Fibroblast of lung (primary cell): ENCODE results near the gene UAP1L1.

Source experiments
- EZH2 ChIP-seq: IDR thresholded peaks from 2 replicates; pipeline ENCODE4 v1.5.1; 2012; ENCODE audit warnings: low read length, control low read depth, mild to moderate bottlenecking; ENCODE audit errors: missing control alignments
- TF ChIP-seq, protein P1 (sequence below), 2 donors: IDR thresholded peaks in 1 of 2; conservative IDR thresholded peaks in 1 of 2; 1 replicate in 1 of 2; 2 replicates in 1 of 2; pipeline ENCODE4 v1.5.1; 2011 to 2012; ENCODE audit warnings: low read length in 2 of 2, control low read depth in 1 of 2, inconsistent platforms in 1 of 2, low read depth in 1 of 2, mild to moderate bottlenecking in 1 of 2

GRCh38 chr9:137028263-137029057 is 48.9 kb upstream of the UAP1L1 start:
- TF ChIP-seq, protein P1, sequence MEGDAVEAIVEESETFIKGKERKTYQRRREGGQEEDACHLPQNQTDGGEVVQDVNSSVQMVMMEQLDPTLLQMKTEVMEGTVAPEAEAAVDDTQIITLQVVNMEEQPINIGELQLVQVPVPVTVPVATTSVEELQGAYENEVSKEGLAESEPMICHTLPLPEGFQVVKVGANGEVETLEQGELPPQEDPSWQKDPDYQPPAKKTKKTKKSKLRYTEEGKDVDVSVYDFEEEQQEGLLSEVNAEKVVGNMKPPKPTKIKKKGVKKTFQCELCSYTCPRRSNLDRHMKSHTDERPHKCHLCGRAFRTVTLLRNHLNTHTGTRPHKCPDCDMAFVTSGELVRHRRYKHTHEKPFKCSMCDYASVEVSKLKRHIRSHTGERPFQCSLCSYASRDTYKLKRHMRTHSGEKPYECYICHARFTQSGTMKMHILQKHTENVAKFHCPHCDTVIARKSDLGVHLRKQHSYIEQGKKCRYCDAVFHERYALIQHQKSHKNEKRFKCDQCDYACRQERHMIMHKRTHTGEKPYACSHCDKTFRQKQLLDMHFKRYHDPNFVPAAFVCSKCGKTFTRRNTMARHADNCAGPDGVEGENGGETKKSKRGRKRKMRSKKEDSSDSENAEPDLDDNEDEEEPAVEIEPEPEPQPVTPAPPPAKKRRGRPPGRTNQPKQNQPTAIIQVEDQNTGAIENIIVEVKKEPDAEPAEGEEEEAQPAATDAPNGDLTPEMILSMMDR (conservative IDR thresholded peaks at IDR 0.05 in 1 of 2, IDR thresholded peaks at IDR 0.05 in 1 of 2; ENCODE audit: low read depth in 1 of 2, low read length in 2 of 2), result peak in 1 of 2 donors; percentile 34
- TF ChIP-seq EZH2, result no peak
